ENCODE data around the gene RHD. TPM values are rescaled to one million over a fixed set of nuclear protein-coding genes. Genes with fewer than 3 reads are reported as not detected.
A peak's percentile ranks its signal among the peaks of the same experiment; 100 is the strongest.
"Not testable (repeated sequence)": the region's sequence is repeated elsewhere in the genome, so short reads cannot be mapped to it uniquely, and the experiment has no call there.

The RHD gene
- polyA plus RNA-seq, 3 donors: 0.53 TPM; not detected in 2

DNA sequence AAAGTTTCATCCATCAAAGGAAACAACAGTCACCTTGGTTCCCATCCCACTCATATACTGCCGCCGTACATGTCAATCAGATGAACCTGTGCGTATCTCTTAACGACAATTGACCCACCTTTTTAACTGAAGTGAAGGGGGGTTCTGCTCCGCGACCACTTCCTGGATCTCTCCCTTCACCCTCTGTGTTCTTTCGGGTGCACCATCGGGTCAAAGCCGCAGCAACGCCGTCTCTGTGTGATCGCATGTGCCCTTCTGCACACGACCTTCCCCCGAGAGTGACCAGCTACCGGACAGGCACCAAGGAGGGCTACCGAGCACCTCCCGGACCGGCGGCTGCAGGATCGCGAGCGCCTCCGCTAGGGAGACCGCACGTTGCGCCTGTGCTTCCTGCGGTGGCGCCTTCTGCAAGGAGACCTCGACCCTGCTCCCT, 64.6 kb downstream of the RHD start:
- H3K9me3 Mint-ChIP-seq; H3K9me3 ChIP-seq (replicated peaks in 1 of 2; ENCODE audit: control insufficient read depth in 1 of 2, insufficient read depth in 1 of 2, low read length in 2 of 2); H3K27me3 Mint-ChIP-seq (ENCODE audit: low read depth in 3 of 3); H3K36me3 ChIP-seq (replicated peaks in 1 of 2; ENCODE audit: control insufficient read depth in 1 of 2, insufficient read depth in 2 of 2, low read length in 2 of 2); H3K27me3 ChIP-seq (ENCODE audit: control insufficient read depth in 2 of 2, insufficient read depth in 2 of 2, low read length in 2 of 2); DNase-seq; H2AFZ ChIP-seq (ENCODE audit: insufficient read depth, low read depth, low read length, poor library complexity, severe bottlenecking): not testable (repeated sequence)
- Mint-ChIP-seq H3K4me1 (peaks cover 24% of the 10 kb centered on the region), H3K4me3 (peak overlapping the region; percentile 95 to 99), H3K27ac (peak overlapping the region in 6 of 7 donors; percentile 83 to 94 (median 88)), H3K36me3 (peaks cover 18 to 33% of the 10 kb centered on the region in 2 donors)
- no CpG with 5 or more reads among the region's 29 CpGs for WGBS (ENCODE audit: insufficient coverage)
- Histone ChIP-seq H3K4me3 (replicated peaks in 1 of 3; ENCODE audit: low read depth in 2 of 3, low read length in 3 of 3) (peak overlapping the region; percentile 64 to 98 (median 98)), H3K4me2 (replicated peaks; ENCODE audit: extremely low read depth, low read length, poor library complexity, severe bottlenecking) (peak overlapping the region; percentile 78), H4K20me1 (ENCODE audit: insufficient read depth, low read length) (peaks cover 29% of the 10 kb centered on the region), H3K27ac (ENCODE audit: low read depth in 1 of 2, low read length in 2 of 2) (peak overlapping the region in 1 of 2 donors; percentile 77), H3K79me2 (ENCODE audit: insufficient read depth, low read length) (peaks cover 42% of the 10 kb centered on the region), H3K9ac (ENCODE audit: insufficient read depth, low read length, poor library complexity, severe bottlenecking) (peak overlapping the region; percentile 65), H3K4me1 (ENCODE audit: control insufficient read depth in 1 of 2, insufficient read depth in 2 of 2, low read length in 2 of 2) (peaks cover 12 to 21% of the 10 kb centered on the region in 2 donors)
- intact Hi-C loops (cut with micrococcal nuclease): loop anchor here in 1 of 2 donors (5.0 kb wide), 1 partner anchor 90 kb away; the partner anchor contains the start of gene RSRP1

DNA sequence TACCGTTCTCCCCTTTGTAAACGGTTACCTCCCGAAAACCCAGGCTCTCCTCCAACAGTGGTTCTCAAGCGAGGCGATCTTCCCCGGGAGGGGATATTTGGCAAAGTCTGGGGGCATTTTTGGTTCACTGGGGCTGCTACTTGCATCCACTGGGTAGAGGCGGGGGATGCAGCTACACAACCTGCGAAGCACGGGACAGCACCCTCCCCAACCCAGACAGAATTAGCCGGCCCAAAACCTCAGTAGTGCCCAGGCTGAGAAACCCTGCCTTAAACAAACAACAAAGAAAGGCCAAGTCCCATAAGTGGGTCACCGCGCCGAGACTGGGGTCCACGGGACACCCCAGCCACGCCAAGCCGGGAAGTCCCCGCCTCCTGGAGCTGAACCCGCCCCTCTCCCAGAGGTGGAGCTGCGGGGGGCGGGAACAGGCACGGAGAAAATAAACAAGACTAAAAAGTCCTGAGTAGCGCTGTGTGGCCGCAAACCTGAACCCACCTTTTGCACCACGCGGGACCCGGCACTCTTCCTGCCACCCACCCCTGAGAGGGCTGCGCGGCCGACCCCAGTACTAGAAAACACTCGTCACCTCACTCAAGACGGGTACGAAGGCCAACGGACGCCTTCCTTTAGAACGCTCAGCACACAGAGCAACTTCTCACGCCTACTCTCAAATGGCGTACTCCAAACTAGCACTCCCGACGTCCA, 65.3 kb downstream of the RHD start:
- not testable (repeated sequence) for H3K36me3 ChIP-seq (replicated peaks in 1 of 2; ENCODE audit: control insufficient read depth in 1 of 2, insufficient read depth in 2 of 2, low read length in 2 of 2); H3K4me2 ChIP-seq (replicated peaks; ENCODE audit: extremely low read depth, low read length, poor library complexity, severe bottlenecking); H3K27me3 Mint-ChIP-seq (ENCODE audit: low read depth in 3 of 3); H3K27me3 ChIP-seq (ENCODE audit: control insufficient read depth in 2 of 2, insufficient read depth in 2 of 2, low read length in 2 of 2); DNase-seq; H3K9me3 Mint-ChIP-seq; H3K9me3 ChIP-seq (replicated peaks in 1 of 2; ENCODE audit: control insufficient read depth in 1 of 2, insufficient read depth in 1 of 2, low read length in 2 of 2); H2AFZ ChIP-seq (ENCODE audit: insufficient read depth, low read depth, low read length, poor library complexity, severe bottlenecking)
- H3K4me3 Mint-ChIP-seq: peak overlapping the region; percentile 69 to 88
- H4K20me1 ChIP-seq (ENCODE audit: insufficient read depth, low read length): peaks cover 36% of the 10 kb centered on the region
- H3K36me3 Mint-ChIP-seq: peaks cover 18 to 34% of the 10 kb centered on the region in 2 donors
- H3K9ac ChIP-seq (ENCODE audit: insufficient read depth, low read length, poor library complexity, severe bottlenecking): peak overlapping the region; percentile 95
- peak overlapping the region; percentile 97 to 99 for H3K27ac ChIP-seq (ENCODE audit: low read depth in 1 of 2, low read length in 2 of 2)
- intact Hi-C loops (cut with micrococcal nuclease): loop anchor here in 1 of 2 donors (2.0 to 5.0 kb wide), 2 partner anchors 69 to 90 kb away; partner anchors contain the start of gene RSRP1
- 0% methylated on average over 3 of the region's 39 CpGs for WGBS (ENCODE audit: insufficient coverage)
- peaks cover 49% of the 10 kb centered on the region for H3K79me2 ChIP-seq (ENCODE audit: insufficient read depth, low read length)
- peaks cover 25% of the 10 kb centered on the region for H3K4me1 Mint-ChIP-seq
- H3K27ac Mint-ChIP-seq: peak overlapping the region; percentile 70 to 98 (median 91)
- peaks cover 12 to 21% of the 10 kb centered on the region in 2 donors for H3K4me1 ChIP-seq (ENCODE audit: control insufficient read depth in 1 of 2, insufficient read depth in 2 of 2, low read length in 2 of 2)
- H3K4me3 ChIP-seq (replicated peaks in 1 of 3; ENCODE audit: low read depth in 2 of 3, low read length in 3 of 3): peak overlapping the region; percentile 87 to 98 (median 97)

All from CD14-positive monocyte (primary cell).